ENCODE measurements around the gene KRT12. TPM values are rescaled to one million over a fixed set of nuclear protein-coding genes. Genes with fewer than 3 reads are reported as not detected.
A peak's percentile ranks its signal among the peaks of the same experiment; 100 is the strongest.

The KRT12 gene
- total RNA-seq, 1 donor from 2014 or later = not detected

GRCh38 chr17:40843242-40843641, 23.8 kb downstream of the KRT12 start:
- no peak for DNase-seq (ENCODE audit: low read depth in 2 of 2)

GRCh38 chr17:40841246-40841645, 25.8 kb downstream of the KRT12 start:
- no peak for DNase-seq (ENCODE audit: low read depth in 2 of 2)

- DNase-seq (ENCODE audit: low read depth in 2 of 2) = no peak
Measured at GRCh38 chr17:40839194-40839593, 27.8 kb downstream of the KRT12 start.

- DNase-seq (ENCODE audit: low read depth in 2 of 2) = no peak
Measured at GRCh38 chr17:40836020-40836419, 31.0 kb downstream of the KRT12 start.

- DNase-seq (ENCODE audit: low read depth in 2 of 2) = no peak
Measured at GRCh38 chr17:40833882-40834281, 33.1 kb downstream of the KRT12 start.

GRCh38 chr17:40832840-40833239, 34.2 kb downstream of the KRT12 start:
- no peak for DNase-seq (ENCODE audit: low read depth in 2 of 2)

GRCh38 chr17:40830085-40830776, 36.8 kb downstream of the KRT12 start:
- DNase-seq (ENCODE audit: low read depth in 2 of 2) = no peak

- DNase-seq (ENCODE audit: low read depth in 2 of 2) = peak in 1 of 2 donors; percentile 12
Measured at GRCh38 chr17:40828454-40829044, 38.5 kb downstream of the KRT12 start.

- no peak for DNase-seq (ENCODE audit: low read depth in 2 of 2)
Measured at GRCh38 chr17:40827746-40828453, 39.1 kb downstream of the KRT12 start.

GRCh38 chr17:40825599-40825998, 41.4 kb downstream of the KRT12 start:
- no peak for DNase-seq (ENCODE audit: low read depth in 2 of 2)

- DNase-seq (ENCODE audit: low read depth in 2 of 2) = no peak
Measured at GRCh38 chr17:40824015-40824832, 42.8 kb downstream of the KRT12 start.

- DNase-seq (ENCODE audit: low read depth in 2 of 2) = no peak
Measured at GRCh38 chr17:40822132-40822812, 44.8 kb downstream of the KRT12 start, which contains the start of gene KRT10. Gene KRT10, minus strand, starts transcription at chr17:40822614. Its CDS starts 29 bp downstream, at chr17:40822585.

GRCh38 chr17:40821536-40821935, 45.5 kb downstream of the KRT12 start:
- DNase-seq (ENCODE audit: low read depth in 2 of 2) = no peak

- DNase-seq (ENCODE audit: low read depth in 2 of 2) = no peak
Measured at GRCh38 chr17:40820228-40820838, 46.7 kb downstream of the KRT12 start.

GRCh38 chr17:40819528-40820125, 47.4 kb downstream of the KRT12 start:
- DNase-seq (ENCODE audit: low read depth in 2 of 2) = peak in 1 of 2 donors; percentile 39

- DNase-seq (ENCODE audit: low read depth in 2 of 2) = peak; percentile 50 to 84
Measured at GRCh38 chr17:40818733-40819527, 48.1 kb downstream of the KRT12 start.

- DNase-seq (ENCODE audit: low read depth in 2 of 2) = no peak
Measured at GRCh38 chr17:40818343-40818732, 48.7 kb downstream of the KRT12 start.

- no peak for DNase-seq (ENCODE audit: low read depth in 2 of 2)
Measured at GRCh38 chr17:40817103-40817682, 49.8 kb downstream of the KRT12 start.

- no peak for DNase-seq (ENCODE audit: low read depth in 2 of 2)
Measured at GRCh38 chr17:40816569-40816968, 50.5 kb downstream of the KRT12 start.

Data from dermis microvascular lymphatic vessel endothelial cell (primary cell).